ENCODE results near the gene EXT2.

The EXT2 gene

GRCh38 chr11:44258190-44258489, 162.7 kb downstream of the EXT2 start:
- TF ChIP-seq ESRRG (CRISPR knock-in tag; IDR thresholded peaks at IDR 0.05) (no peak), TOX (CRISPR knock-in tag; IDR thresholded peaks at IDR 0.05; ENCODE audit: borderline replicate concordance) (no peak), ZFP30 (CRISPR knock-in tag; IDR thresholded peaks at IDR 0.05) (no peak), CSDC2 (CRISPR knock-in tag; IDR thresholded peaks at IDR 0.05) (no peak), ZNF8 (CRISPR knock-in tag; IDR thresholded peaks at IDR 0.05) (no peak), CREB5 (CRISPR knock-in tag; IDR thresholded peaks at IDR 0.05; ENCODE audit: low read depth) (no peak), OSR1 (CRISPR knock-in tag; IDR thresholded peaks at IDR 0.05) (no peak), TSHZ2 (CRISPR knock-in tag; IDR thresholded peaks at IDR 0.05) (no peak), SNAI2 (CRISPR knock-in tag; IDR thresholded peaks at IDR 0.05) (no peak), CSRNP3 (CRISPR knock-in tag; IDR thresholded peaks at IDR 0.05) (no peak), ZNF565 (CRISPR knock-in tag; conservative IDR thresholded peaks at IDR 0.05; ENCODE audit: low read depth) (no peak), POU6F1 (CRISPR knock-in tag; IDR thresholded peaks at IDR 0.05; ENCODE audit: borderline replicate concordance, low read depth) (no peak), BACH2 (CRISPR knock-in tag; IDR thresholded peaks at IDR 0.05; ENCODE audit: borderline replicate concordance) (no peak), ISL1 (CRISPR knock-in tag; IDR thresholded peaks at IDR 0.05) (no peak), TCF4 (CRISPR knock-in tag; IDR thresholded peaks at IDR 0.05; ENCODE audit: borderline replicate concordance) (no peak), ZFP3 (CRISPR knock-in tag; IDR thresholded peaks at IDR 0.05) (no peak), RARB (CRISPR knock-in tag; IDR thresholded peaks at IDR 0.05) (no peak)
- no peak for ATAC-seq

DNA sequence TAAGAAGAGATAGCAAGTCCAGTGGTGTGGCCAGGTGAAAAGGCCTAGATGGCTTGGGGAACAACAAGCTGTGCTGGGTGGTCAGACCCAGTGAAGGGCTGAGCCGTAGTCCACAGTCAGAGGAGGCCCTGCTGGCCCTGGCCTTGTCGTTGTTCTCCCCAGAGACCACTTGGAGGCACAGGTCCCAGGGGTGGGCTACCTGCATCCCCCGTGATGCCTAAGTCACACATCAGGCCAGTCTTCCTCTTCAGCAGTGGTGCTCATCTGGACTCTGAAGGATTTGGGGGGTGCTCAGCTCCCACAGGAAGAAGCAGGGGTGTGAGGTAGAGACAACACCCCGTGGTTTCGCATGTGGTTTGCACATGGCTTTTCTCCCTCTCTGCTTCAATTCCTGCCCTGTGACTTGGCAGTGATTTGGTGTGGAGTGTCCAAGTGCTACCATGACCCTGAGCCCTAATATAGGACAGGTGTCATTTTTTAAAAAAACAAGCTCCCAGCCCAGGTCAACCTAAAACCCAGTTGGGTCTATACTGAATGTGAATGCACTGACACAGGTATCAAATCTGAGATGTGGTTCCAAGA, 163.5 kb downstream of the EXT2 start:
- no peak for TF ChIP-seq ZNF8 (CRISPR knock-in tag; IDR thresholded peaks at IDR 0.05)
- TF ChIP-seq ZFP3 (CRISPR knock-in tag; IDR thresholded peaks at IDR 0.05) = no peak
- no peak for TF ChIP-seq RARB (CRISPR knock-in tag; IDR thresholded peaks at IDR 0.05)
- no peak for TF ChIP-seq ZNF565 (CRISPR knock-in tag; conservative IDR thresholded peaks at IDR 0.05; ENCODE audit: low read depth)
- no peak for TF ChIP-seq TSHZ2 (CRISPR knock-in tag; IDR thresholded peaks at IDR 0.05)
- TF ChIP-seq TOX (CRISPR knock-in tag; IDR thresholded peaks at IDR 0.05; ENCODE audit: borderline replicate concordance) = no peak
- TF ChIP-seq TCF4 (CRISPR knock-in tag; IDR thresholded peaks at IDR 0.05; ENCODE audit: borderline replicate concordance) = no peak
- no peak for TF ChIP-seq GLIS3 (CRISPR knock-in tag; IDR thresholded peaks at IDR 0.05)

DNA sequence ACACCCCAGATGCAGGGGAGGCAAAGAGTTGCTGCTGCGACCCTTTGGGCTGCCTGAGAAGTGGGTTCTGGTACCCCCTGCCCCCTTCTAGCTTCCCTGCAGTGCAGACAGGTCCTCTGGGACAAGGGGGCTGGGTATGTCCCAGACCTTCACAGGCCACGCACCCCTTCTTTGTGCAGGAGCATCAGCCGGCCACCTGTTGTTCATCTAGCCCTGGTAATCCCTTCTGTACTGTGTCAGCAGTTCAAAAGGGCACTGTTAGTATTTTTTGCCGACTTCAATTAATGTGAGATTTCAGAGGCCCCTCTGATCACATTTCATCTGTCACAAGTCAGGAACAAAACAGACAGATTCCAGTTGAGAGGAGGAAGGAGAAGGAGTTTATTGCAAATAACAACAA, 164.6 kb downstream of the EXT2 start:
- ATAC-seq = peak; percentile 39; the same call in 2 of the 3 replicates
- TF ChIP-seq TOX (CRISPR knock-in tag; IDR thresholded peaks at IDR 0.05; ENCODE audit: borderline replicate concordance) (no peak), TCF4 (CRISPR knock-in tag; IDR thresholded peaks at IDR 0.05; ENCODE audit: borderline replicate concordance) (no peak), ZNF70 (CRISPR knock-in tag; IDR thresholded peaks at IDR 0.05) (no peak), PPARA (CRISPR knock-in tag; IDR thresholded peaks at IDR 0.05; ENCODE audit: borderline replicate concordance) (no peak), ISL1 (CRISPR knock-in tag; IDR thresholded peaks at IDR 0.05) (no peak), BACH2 (CRISPR knock-in tag; IDR thresholded peaks at IDR 0.05; ENCODE audit: borderline replicate concordance) (no peak), CSDC2 (CRISPR knock-in tag; IDR thresholded peaks at IDR 0.05) (no peak), CSRNP3 (CRISPR knock-in tag; IDR thresholded peaks at IDR 0.05) (no peak), SNAI2 (CRISPR knock-in tag; IDR thresholded peaks at IDR 0.05) (no peak), ZFP3 (CRISPR knock-in tag; IDR thresholded peaks at IDR 0.05) (no peak), PATZ1 (CRISPR knock-in tag; IDR thresholded peaks at IDR 0.05; ENCODE audit: borderline replicate concordance) (no peak), ARNTL (CRISPR knock-in tag; IDR thresholded peaks at IDR 0.05; ENCODE audit: borderline replicate concordance, low read depth) (no peak), ESRRG (CRISPR knock-in tag; IDR thresholded peaks at IDR 0.05) (no peak)

More for the DNA sequence above, 163.5 kb downstream of the EXT2 start:
- ATAC-seq = no peak
